ENCODE measurements around the gene CSMD2.

The CSMD2 gene

GRCh38 chr1:33709174-33709782 is 455.8 kb downstream of the CSMD2 start:
- no peak for DNase-seq

DNA sequence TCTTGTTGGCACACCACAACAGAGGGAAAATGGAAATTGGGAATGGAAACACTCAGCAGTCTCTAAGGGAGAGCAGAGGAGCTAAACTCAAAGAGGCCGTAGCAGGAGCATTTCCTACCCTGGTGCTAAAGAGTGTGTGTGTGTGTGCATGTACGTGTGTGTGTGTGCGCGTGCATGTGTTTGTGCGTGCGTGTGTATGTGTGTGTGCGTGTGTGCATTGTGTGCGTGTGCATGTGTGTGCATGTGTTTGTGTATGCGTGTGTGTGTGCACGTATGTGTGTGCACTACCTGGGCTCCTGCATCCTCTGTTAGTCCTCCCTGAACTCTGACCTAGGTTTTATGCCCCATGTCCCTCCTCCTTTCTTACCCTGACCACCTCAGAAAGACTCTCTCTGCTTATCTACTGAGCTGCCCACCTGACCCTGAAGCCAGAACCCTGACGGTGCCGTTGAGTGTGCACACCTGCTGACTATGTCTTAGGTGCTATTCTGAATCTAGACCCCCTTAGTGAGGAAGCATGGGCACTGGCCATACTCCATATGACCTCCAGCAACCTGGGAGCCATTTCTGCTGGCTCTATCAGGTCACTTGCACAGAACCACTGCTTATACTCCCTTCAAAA is 458.3 kb downstream of the CSMD2 start:
- DNase-seq: no peak

GRCh38 chr1:33703464-33703863 is 461.6 kb downstream of the CSMD2 start:
- DNase-seq: no peak

DNA sequence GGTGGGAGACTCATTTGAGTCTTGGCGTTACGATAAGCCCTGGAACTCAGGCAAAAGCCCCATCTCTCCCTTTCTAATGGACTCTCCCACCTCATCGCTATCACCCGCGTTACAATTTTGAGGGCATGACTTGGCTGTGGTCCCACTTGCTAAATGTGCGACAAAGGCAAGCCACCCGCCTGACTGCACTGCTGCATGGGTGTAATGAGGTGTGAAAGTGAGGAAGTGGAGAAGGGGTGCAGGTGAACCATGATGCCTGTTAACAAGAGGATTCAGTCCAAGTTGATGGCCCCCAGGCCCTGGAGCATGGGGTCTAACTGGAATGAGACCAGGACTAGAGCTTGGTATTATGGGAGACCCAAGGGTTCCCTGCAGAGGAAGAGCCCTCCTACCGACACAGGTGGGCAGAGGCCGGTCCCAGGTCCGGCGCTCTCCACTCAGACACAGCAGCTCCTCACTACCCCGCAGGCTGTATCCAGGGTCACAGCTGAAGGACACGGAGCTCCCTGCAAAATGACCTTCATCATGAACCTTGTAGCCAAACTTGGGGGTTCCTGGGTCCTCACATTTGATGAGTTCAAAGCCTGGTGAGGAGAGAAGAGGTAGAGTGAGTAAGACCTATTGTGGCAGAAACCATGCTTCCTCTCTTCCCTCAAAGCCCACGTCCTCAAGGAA is 466.5 kb downstream of the CSMD2 start:
- DNase-seq: no peak

DNA sequence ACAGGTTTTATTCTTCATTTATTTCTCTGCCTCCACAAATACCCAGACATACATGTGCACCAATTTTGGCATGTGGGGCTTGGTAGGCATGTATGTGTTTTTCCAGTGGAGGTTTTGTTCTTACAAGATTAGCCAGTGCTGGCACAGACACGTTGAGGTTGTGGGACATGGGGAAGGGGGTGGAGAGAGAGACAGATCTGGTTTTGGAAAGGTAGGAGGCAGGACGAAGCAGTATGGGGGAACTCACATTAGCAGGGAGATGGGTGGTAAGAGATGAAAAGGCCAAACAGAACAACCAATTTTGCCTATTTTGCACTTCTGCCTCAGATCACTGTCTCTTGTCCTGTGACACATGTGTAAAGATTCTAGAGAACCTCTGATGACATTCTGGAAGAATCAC is 467.2 kb downstream of the CSMD2 start:
- no peak for DNase-seq

GRCh38 chr1:33696962-33697361 is 468.1 kb downstream of the CSMD2 start:
- no peak for DNase-seq

DNA sequence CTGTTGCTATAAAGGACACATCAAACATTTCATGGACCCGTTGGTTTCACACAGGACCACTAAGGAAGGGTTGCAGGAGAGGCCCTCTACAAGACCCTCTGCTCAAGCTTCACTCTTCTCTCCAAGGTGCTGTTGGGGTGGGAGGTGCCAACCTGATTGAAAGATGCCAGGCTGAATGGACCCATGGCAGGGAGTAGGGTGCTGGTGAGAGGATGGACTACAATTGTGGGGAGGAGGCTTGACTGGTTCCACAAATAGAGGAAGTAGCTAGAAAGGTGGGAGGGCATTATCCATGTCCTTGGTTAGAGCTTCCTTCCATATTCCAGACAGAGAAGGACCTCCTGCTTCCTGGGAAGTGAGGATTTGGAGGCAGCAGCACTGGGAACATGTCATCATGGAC is 468.7 kb downstream of the CSMD2 start:
- DNase-seq: no peak

DNA sequence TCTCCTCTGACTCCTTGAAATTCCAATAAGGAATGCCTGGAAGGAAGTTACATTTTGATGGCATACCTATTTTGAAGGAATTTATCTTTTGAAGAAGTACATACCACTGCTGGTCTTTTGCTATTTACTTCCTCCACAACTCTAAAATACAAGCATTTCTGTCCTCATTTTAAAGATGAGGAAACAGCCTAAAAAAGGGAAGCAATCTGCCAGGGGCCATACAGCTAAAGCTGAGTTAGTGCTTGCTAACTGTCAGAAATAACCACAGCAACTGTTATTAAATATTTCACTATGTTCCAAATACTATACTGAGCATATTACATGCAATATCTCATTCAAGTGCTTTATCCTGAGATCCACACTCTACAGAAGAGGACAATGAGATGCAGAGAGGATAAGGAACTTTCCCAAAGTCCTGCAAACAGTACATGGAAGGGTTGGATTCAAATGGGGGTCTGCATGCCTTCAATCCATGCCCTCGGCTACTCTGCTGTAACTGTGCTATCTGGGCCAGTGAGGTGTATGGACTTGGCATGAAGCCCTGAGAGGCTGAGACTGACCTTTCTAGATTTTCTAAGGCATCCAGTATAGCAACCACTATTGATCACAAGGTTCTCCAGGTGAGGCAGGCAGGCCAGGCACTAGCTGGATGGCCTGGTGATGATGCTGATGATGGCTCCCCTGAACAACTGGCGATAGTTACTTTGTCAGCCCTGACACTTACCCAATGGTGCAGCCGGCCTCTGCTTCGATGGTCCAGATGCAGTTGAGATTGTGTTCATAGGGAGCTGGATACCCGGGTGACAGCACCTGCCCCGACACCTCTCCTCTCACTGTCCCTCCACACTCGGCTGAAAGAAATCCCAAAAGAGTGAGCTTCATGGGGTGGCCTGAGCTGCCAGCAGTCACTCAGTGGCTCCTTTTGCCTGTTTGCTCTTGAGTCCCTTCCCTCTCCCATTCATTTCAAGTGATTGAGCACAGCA is 472.5 kb downstream of the CSMD2 start:
- DNase-seq: peak; percentile 18 to 48 (median 24)

GRCh38 chr1:33687000-33687399 is 478.0 kb downstream of the CSMD2 start:
- no peak for DNase-seq

- DNase-seq: no peak
Observed at GRCh38 chr1:33686551-33686950, 478.5 kb downstream of the CSMD2 start.

DNA sequence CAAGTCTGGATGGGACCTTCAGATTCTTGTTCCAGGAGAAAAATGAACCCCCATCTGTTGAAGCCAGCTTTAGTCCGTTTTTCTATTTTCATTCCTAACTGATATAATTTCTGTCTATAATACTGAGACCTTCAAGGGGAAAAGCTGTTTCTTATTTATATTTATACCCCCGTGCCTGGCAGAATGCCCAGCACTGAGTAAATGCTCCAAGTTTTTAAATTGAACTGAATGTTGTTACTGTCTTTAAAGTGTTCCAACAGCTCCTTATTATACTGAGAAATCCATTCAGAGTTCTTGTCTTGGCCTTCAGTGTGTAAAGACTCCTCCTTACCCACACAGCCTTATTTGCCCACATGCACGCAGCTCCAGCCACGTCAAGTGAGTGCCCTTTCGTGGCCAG is 479.8 kb downstream of the CSMD2 start:
- no peak for DNase-seq

DNA sequence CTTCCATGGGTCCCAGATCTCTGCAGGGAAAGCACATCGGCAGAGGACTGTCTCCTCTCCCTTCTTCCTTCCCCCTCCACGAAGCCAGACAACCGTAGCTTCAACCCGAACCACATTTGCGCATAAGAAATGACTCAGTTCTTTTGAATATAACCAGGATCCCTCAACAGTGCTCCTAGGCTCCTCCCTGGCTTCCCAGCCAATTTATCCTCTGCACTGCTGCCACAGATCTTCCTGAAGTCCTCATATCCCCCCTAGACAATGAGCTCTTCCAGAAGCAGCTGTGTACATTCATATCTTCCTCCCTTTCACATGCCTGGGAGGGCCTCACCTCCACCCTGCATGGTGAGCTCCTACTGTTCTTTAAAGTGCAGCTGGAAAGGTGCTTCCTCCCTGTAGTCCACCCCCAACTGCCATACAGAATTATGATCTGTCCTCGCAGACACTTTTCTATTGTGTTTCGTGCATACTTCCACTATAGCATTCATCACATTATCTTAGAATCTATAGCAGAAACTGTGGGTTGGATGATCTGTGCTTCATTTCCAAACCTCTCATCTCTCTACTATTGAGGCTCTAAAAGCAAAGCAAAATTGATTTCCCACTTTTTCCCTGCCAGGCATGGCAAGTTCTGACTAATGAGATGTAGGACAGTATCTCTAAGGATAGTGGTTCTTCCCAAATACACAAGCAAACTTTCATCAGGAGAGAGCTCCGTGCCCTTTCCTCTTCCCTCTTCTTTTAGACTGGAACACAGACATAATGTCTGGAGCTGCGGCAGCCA is 480.4 kb downstream of the CSMD2 start:
- DNase-seq: no peak

GRCh38 chr1:33683913-33684312 is 481.1 kb downstream of the CSMD2 start:
- DNase-seq: no peak

GRCh38 chr1:33682371-33682770 is 482.7 kb downstream of the CSMD2 start:
- no peak for DNase-seq

- no peak for DNase-seq
Observed at GRCh38 chr1:33680281-33680840, 484.7 kb downstream of the CSMD2 start.

- no peak for DNase-seq
Observed at GRCh38 chr1:33670567-33670966, 494.5 kb downstream of the CSMD2 start.

GRCh38 chr1:33668695-33669094 is 496.3 kb downstream of the CSMD2 start:
- DNase-seq: no peak

DNA sequence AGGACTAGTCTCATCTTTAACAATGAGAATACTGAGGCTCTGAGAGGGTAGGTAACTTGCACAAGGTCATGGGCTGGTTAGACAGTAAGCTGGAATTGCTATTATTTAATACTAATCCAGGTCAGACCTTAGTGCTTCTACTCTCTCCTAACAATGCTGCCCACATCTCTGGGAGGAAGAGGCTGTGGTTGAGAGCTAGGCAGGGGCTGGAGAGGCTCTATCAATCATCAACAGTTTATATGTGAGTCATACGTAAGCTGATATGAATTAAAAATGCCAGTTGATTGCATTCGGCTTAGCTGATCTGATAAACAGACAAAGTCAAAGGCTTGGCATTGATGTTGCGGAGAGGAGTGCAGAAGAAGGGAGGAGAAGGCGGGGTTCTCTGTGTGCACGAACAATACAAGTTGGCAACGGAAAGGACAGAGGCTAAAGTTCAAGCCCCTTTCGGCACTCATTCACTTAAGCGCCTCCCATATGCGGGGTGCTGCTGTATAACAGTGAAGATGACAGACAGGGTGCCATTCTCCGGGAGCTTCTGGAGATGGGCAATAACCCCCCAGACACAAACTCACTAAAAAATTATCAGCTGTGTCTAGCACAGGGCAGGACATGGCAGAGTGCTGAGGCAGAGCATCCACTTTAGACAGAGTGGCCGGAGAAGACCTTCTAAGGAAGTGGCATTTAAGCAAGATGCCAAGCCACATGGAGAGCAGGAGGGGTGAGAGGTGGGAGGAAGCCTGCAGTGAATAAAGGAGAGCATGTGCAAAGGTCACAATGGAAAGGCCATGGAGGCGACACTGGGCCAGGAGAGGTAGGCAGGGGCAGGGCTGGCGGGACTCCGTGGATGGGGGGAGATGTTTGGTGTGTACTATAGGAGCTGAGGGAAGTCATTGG is 497.4 kb downstream of the CSMD2 start:
- DNase-seq: no peak

GRCh38 chr1:33666616-33667015 is 498.4 kb downstream of the CSMD2 start:
- DNase-seq: no peak

GRCh38 chr1:33661811-33662454 is 503.1 kb downstream of the CSMD2 start:
- no peak for DNase-seq
